Left ventricle myocardium inferior (tissue), 1 donor: ENCODE measurements around the gene WDHD1. TPM values are rescaled to one million over a fixed set of nuclear protein-coding genes. Genes with fewer than 3 reads are reported as not detected.
"Not testable (repeated sequence)": the region's sequence is repeated elsewhere in the genome, so short reads cannot be mapped to it uniquely, and the experiment has no call there.

ENCODE experiments used
- DNase-seq: peaks from one replicate; pipeline ENCODE4 v3.0.0-alpha.2; 2020
- H3K27ac ChIP-seq: fragments of 200-600 bp; replicated peaks from 2 replicates; pipeline ENCODE4 v1.8.0; 2021
- H3K27me3 ChIP-seq: fragments of 200-600 bp; 2 replicates; pipeline ENCODE4 v1.8.0; 2021; ENCODE audit warnings: low read depth
- H3K36me3 ChIP-seq: fragments of 200-600 bp; 2 replicates; pipeline ENCODE4 v1.8.0; 2021
- H3K4me1 ChIP-seq: fragments of 200-600 bp; 2 replicates; pipeline ENCODE4 v1.8.0; 2021
- H3K4me3 ChIP-seq: fragments of 200-600 bp; 2 replicates; pipeline ENCODE4 v1.8.0; 2021; ENCODE audit warnings: mild to moderate bottlenecking, moderate library complexity
- H3K9me3 ChIP-seq: fragments of 200-600 bp; replicated peaks from 2 replicates; pipeline ENCODE4 v1.8.0; 2021
- intact Hi-C: fragments of 100-400 bp; cut with micrococcal nuclease; formaldehyde crosslinking; loops from one replicate; pipeline ENCODE4 v1.11.0; 2022
- total RNA-seq: library from RNA; stranded (reverse); fragmentation: NEBNext Ultra II Directional; extraction: Animal tissue kit (Norgen Biotek cat#: 25700); gene quantifications from one replicate; pipeline ENCODE4 v1.2.1, GENCODE V29; 2021
- TF ChIP-seq, protein P1 (sequence below): fragments of 200-600 bp; IDR thresholded peaks from 2 replicates; pipeline ENCODE4 v1.8.0; 2021; ENCODE audit warnings: antibody characterized with exemption, mild to moderate bottlenecking, borderline replicate concordance
- donor health status: DM: no; HTN: yes; CAD: no; lungs with severe emphysema.

The WDHD1 gene
- total RNA-seq, 1 donor from 2014 or later, result 1.3 TPM

GRCh38 chr14:54967496-54967895, 59.4 kb downstream of the WDHD1 start:
- DNase-seq, result no peak
- intact Hi-C loops, result no loop called here
- H3K4me1 ChIP-seq, result no peaks in the 10 kb centered on the region
- no peaks in the 10 kb centered on the region for H3K9me3 ChIP-seq
- H3K27ac ChIP-seq, result no peak overlapping the region
- no peaks in the 10 kb centered on the region for H3K27me3 ChIP-seq
- TF ChIP-seq, protein P1, sequence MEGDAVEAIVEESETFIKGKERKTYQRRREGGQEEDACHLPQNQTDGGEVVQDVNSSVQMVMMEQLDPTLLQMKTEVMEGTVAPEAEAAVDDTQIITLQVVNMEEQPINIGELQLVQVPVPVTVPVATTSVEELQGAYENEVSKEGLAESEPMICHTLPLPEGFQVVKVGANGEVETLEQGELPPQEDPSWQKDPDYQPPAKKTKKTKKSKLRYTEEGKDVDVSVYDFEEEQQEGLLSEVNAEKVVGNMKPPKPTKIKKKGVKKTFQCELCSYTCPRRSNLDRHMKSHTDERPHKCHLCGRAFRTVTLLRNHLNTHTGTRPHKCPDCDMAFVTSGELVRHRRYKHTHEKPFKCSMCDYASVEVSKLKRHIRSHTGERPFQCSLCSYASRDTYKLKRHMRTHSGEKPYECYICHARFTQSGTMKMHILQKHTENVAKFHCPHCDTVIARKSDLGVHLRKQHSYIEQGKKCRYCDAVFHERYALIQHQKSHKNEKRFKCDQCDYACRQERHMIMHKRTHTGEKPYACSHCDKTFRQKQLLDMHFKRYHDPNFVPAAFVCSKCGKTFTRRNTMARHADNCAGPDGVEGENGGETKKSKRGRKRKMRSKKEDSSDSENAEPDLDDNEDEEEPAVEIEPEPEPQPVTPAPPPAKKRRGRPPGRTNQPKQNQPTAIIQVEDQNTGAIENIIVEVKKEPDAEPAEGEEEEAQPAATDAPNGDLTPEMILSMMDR, result no peak
- no peak overlapping the region for H3K4me3 ChIP-seq
- no peaks in the 10 kb centered on the region for H3K36me3 ChIP-seq

DNA sequence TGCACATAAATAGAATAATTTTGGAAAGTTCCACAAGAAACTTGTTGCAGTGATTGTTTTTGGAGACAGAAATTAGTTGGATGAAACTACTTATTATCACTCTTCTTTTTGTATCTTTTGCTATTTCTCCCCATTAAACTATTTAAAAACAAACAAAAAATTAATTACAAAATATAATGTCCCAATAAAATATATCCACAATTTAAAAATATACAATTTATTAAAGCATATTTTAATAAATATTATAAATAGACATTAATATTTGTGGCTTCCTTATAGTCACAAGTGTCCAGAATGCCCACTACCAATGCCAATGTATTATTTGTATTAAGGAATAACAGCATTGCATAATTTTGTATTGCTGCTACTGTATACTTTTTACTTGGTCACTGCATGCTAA, 71.8 kb downstream of the WDHD1 start:
- Histone ChIP-seq H3K4me3 (no peak overlapping the region), H3K27ac (no peak overlapping the region), H3K36me3 (no peaks in the 10 kb centered on the region), H3K9me3 (no peaks in the 10 kb centered on the region), H3K4me1 (no peaks in the 10 kb centered on the region), H3K27me3 (no peaks in the 10 kb centered on the region)
- intact Hi-C loops, result no loop called here
- no peak for DNase-seq
- TF ChIP-seq, protein P1, result no peak

DNA sequence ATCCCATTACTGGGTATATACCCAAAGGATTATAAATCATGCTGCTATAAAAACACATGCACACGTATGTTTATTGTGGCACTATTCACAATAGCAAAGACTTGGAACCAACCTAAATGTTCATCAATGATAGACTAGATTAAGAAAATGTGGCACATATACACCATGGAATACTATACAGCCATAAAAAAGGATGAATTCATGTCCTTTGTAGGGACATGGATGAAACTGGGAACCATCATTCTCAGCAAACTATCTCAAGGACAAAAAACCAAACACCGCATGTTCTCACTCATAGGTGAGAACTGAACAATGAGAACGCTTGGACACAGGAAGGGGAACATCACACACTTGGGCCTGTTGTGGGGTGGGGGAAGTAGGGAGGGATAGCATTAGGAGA, 73.3 kb downstream of the WDHD1 start:
- H3K4me1 ChIP-seq, DNase-seq, H3K36me3 ChIP-seq, H3K9me3 ChIP-seq, intact Hi-C loops, H3K27ac ChIP-seq, H3K4me3 ChIP-seq, H3K27me3 ChIP-seq: not testable (repeated sequence)

DNA sequence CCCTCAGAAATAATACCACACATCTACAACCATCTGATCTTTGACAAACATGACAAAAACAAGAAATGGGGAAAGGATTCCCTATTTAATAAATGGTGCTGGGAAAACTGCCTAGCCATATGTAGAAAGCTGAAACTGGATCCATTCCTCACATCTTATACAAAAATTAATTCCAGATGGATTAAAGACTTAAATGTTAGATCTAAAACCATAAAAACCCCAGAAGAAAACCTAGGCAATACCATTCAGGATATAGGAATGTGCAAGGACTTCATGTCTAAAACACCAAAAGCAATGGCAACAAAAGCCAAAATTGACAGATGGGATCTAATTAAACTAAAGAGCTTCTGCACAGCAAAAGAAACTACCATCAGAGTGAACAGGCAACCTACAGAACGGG, 74.1 kb downstream of the WDHD1 start:
- H3K9me3 ChIP-seq, DNase-seq, H3K27me3 ChIP-seq, intact Hi-C loops, H3K27ac ChIP-seq, H3K4me3 ChIP-seq, H3K36me3 ChIP-seq, H3K4me1 ChIP-seq: not testable (repeated sequence)

GRCh38 chr14:54947230-54947629, 79.7 kb downstream of the WDHD1 start:
- intact Hi-C loops, result no loop called here
- H3K27ac ChIP-seq, result no peak overlapping the region
- H3K27me3 ChIP-seq, result no peaks in the 10 kb centered on the region
- DNase-seq, result no peak
- H3K4me3 ChIP-seq, result no peak overlapping the region
- H3K9me3 ChIP-seq, result peaks cover 5% of the 10 kb centered on the region
- H3K4me1 ChIP-seq, result no peaks in the 10 kb centered on the region
- TF ChIP-seq, protein P1, result no peak
- H3K36me3 ChIP-seq, result peaks cover 4% of the 10 kb centered on the region

DNA sequence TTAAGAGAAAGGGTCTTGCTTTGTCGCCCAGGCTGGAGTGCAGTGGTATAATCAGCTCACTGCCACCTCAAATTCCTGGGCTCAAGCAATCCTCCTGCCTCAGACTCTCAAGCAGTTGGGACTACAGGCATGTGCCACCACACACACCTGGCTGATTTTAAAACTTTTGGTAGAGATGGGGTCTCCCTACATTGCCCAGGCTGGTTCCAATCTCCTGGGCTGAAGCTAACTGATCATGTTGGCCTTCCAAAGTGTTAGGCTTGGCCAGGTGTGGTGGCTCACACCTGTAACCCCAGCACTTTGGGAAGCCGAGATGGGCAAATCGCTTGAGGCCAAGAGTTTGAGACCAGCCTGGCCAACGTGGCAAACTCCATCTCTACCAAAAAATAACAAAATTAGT, 80.4 kb downstream of the WDHD1 start:
- Histone ChIP-seq H3K4me1 (no peaks in the 10 kb centered on the region), H3K36me3 (peaks cover 4% of the 10 kb centered on the region), H3K27ac (no peak overlapping the region), H3K27me3 (no peaks in the 10 kb centered on the region), H3K9me3 (peaks cover 5% of the 10 kb centered on the region), H3K4me3 (no peak overlapping the region)
- TF ChIP-seq, protein P1, result no peak
- DNase-seq, result no peak
- intact Hi-C loops, result no loop called here

GRCh38 chr14:54944737-54945391, 82.0 kb downstream of the WDHD1 start:
- Histone ChIP-seq H3K36me3 (peaks cover 4% of the 10 kb centered on the region), H3K4me3 (no peak overlapping the region), H3K9me3 (peaks cover 5% of the 10 kb centered on the region), H3K27ac (no peak overlapping the region), H3K4me1 (no peaks in the 10 kb centered on the region), H3K27me3 (no peaks in the 10 kb centered on the region)
- no peak for DNase-seq
- intact Hi-C loops, result no loop called here
- TF ChIP-seq, protein P1, result no peak
